ENCODE data around the gene SBNO1.
"Not testable (repeated sequence)": the region's sequence is repeated elsewhere in the genome, so short reads cannot be mapped to it uniquely, and the experiment has no call there.

SBNO1 gene

DNA sequence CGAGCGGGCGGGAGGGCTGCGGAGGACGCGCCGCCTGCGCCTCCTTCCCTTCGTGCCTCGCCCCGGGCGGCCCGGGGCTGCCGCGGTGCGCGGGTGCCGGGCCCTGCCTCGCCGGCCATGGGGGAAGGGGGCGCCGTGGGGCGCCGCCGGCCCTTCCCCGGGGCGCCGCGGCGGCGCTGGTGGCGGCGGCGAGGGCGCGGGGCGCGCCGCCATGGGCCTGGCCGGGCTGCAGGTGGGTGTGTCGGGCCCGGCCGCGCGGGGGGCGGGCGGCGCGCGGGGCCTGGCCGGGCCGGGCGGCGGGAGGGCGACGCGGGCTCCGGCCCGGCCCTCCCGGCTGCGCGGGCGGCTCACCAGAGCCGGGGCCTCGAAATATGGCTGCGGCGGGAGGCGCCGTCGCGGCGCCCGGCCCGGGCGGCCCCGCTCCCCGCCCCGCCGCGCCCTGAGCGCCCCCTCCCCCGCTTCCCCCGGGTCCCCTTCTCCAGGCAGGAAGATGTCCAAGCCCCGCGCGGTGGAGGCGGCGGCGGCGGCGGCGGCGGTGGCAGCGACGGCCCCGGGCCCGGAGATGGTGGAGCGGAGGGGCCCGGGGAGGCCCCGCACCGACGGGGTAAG lies 24.4 kb upstream of the SBNO1 start:
- no peak for DNase-seq (ENCODE audit: low spot score)

- DNase-seq (ENCODE audit: low spot score), result peak; percentile 80
These were observed 23.7 kb upstream of the SBNO1 start for GRCh38 chr12:123388177-123388950.

DNA sequence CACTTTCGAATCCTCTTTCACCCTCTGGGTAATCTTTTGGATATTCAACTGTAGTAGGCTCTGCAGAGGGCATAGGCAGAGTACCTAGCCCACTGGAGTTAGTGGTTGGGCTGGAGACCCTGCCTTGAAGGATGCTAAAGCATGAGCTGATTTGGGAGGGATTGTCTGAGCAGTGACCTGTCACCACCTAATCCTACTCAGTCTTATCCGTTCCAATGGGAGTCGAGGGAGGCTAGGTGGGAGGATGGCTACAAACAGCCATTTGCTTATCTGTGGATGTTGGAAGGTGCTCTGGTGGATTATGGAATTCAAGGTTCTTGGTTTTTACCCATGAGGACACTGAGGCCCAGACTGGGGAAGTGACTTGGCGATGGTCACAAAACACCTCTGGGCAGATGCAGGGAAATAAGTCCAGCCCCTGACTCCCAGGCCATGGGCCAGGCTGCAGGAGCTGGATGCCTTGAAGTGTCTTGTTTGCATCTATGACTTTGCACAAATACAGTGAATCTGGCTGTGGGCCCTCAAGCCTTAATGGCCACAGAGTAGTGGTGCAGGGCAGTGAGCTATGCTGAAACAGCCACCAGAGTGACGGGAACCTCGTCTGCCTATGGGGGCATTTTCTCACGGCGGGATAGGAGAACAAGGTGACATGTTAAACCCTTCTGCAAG lies 23.0 kb upstream of the SBNO1 start:
- peak; percentile 79 for DNase-seq (ENCODE audit: low spot score)

DNA sequence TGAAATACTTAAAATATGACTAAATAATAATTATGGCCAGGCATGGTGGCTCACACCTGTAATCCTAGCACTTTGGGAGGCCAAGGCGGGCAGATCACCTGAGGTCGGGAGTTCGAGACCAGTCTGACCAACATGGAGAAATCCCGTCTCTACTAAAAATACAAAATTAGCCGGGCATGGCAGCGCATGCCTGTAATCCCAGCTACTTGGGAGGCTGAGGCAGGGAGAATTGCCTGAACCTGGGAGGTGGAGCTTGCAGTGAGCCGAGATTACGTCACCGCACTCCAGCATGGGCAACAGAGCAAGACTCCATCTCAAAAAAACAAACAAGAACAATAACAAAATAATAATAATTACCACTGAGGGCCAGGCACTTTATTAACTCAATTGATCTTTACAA lies 20.9 kb upstream of the SBNO1 start:
- DNase-seq (ENCODE audit: low spot score), result not testable (repeated sequence)

DNA sequence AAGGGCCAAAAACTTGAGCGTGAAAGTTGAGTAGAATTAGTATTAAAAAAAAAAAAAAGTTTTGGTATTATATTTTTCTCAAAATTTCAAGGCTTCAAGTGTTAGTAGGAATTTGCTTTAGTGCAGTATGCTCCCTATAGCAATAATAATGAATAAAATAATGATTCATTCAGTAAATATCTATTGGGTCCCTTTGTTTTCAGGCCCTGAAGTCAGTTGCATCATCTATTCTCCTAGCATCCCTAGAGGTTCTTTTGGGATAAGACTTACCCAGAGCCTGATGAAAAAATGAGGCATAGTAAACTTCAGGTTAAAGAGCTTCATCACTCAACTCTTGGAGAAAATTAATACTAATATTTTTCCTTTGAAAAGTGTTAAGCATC lies 20.3 kb upstream of the SBNO1 start:
- peak; percentile 17 for DNase-seq (ENCODE audit: low spot score)

GRCh38 chr12:123384318-123384993 lies 19.8 kb upstream of the SBNO1 start:
- peak; percentile 50 for DNase-seq (ENCODE audit: low spot score)

- no peak for DNase-seq (ENCODE audit: low spot score)
These were observed 18.0 kb upstream of the SBNO1 start for GRCh38 chr12:123382684-123383083.

DNA sequence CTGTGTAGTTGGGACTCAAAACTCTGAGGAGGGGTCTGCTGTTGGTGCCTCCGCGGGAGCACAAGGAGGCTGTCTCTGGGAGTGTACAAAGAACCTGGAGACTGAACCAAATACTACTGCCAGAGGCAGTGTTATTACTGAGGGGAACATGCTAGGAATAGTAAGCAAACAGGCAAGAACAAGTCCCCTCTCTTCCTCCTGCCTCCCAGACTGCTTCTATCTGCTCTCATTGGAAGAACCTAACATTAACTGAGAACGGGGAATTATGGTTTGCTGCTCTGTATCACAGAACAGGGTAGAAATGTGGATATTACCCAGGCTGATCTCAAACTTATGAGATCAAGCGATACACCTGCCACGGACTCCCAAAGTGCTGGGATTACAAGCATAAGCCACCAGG lies 14.7 kb upstream of the SBNO1 start:
- DNase-seq (ENCODE audit: low spot score), result no peak

DNA sequence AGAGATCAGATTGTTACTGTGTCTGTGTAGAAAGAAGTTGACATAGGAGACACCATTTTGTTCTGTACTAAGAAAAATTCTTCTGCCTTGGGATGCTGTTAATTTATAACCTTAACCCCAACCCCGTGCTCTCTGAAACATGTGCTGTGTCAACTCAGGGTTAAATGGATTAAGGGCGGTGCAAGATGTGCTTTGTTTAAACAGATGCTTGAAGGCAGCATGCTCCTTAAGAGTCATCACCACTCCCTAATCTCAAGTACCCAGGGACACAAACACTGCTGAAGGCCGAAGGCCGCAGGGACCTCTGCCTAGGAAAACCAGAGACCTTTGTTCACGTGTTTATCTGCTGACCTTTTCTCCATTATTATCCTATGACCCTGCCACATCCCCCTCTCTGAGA lies 7.8 kb upstream of the SBNO1 start:
- not testable (repeated sequence) for DNase-seq (ENCODE audit: low spot score)

GRCh38 chr12:123371667-123372368 lies 7.2 kb upstream of the SBNO1 start:
- DNase-seq (ENCODE audit: low spot score), result not testable (repeated sequence)

DNA sequence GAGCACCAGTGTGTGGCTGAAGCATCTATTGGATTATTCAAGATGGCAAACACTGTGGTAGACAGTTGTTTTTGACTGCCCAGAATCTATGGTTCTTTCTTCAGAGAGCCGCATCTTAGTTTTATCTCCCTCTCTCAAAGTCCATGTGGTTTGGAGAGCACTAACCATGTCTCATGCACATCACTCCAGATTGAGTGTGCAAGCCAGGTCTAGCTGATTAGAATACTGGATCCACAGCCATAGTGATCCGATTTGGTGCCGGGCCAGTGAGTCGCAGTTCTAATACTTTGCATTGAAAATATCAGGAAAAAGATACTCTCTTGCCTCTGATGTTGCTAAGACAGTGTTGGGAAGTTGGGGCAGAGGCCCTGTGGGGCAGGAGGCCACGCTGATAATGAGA lies 4.6 kb upstream of the SBNO1 start:
- no peak for DNase-seq (ENCODE audit: low spot score)

GRCh38 chr12:123368431-123368830 lies 3.8 kb upstream of the SBNO1 start:
- DNase-seq (ENCODE audit: low spot score), result not testable (repeated sequence)

DNA sequence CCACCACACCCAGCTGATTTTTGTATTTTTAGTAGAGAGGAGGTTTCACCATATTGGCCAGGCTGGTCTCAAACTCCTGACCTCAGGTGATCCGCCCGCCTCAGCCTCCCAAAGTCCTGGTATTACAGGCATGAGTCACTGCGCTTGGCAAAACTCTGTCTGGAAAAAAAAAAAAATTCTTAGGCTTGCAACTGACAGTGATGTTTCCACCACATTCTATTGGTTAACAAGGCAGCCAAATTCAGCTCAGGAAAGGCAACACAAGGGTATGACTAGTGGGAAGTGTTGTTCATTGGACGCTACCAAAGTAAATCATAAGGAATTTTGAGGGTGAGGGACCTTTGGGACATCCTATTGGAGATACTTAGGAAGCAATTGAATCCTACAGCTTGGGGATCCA lies 2.9 kb upstream of the SBNO1 start:
- DNase-seq (ENCODE audit: low spot score), result no peak

DNA sequence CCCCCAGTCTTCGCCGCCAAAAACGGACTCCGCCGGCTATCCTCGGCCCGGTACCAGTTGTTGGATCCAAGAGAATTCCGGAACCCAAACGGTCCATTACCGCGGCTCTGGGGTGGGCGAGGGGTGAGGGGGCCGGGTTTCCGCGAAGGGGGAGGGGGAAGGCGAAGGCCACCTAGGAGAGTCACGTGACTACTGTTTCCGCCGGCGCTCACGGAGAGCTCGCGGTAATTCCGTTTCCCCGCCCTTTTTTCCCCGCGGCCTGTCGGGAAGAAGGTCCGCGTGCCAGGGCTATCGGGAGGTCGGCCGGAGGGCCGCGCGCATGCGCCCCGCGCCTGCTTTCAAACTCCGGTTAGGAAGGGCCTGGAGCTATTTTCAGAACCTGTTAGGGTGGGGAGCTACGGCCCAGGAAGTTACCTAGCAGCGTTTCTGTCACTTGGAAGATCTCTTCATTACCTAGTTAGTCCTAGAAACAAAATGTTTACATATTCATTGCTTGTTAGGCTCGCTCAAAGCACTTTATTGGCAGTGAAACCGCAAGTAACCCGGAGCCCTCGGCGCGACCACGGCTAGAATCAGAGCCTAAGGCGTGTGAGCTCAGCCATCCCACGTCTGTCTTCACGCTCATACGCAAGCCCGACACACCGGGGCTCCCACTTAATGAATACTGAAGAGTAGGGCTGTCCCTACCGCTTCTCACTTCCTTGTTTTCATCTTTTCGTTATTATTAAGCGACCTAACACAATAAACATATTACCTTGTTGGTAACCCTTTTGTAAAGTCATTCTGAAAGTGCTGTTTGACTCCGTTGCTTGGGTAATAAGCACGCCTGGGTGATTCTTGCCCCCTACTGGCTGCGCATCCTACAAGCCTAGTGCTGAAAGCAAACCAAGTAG lies 624 bp upstream of the SBNO1 start:
- peak; percentile 98 for DNase-seq (ENCODE audit: low spot score)

GRCh38 chr12:123363740-123364531 lies 711 bp downstream of the SBNO1 start:
- peak; percentile 48 for DNase-seq (ENCODE audit: low spot score)

GRCh38 chr12:123363390-123363739 lies 1.3 kb downstream of the SBNO1 start:
- peak; percentile 27 for DNase-seq (ENCODE audit: low spot score)

- no peak for DNase-seq (ENCODE audit: low spot score)
These were observed 6.6 kb downstream of the SBNO1 start for GRCh38 chr12:123358035-123358434.

- DNase-seq (ENCODE audit: low spot score), result no peak
These were observed 8.4 kb downstream of the SBNO1 start for GRCh38 chr12:123356159-123356670.

GRCh38 chr12:123354600-123354999 lies 10.0 kb downstream of the SBNO1 start:
- no peak for DNase-seq (ENCODE audit: low spot score)

DNA sequence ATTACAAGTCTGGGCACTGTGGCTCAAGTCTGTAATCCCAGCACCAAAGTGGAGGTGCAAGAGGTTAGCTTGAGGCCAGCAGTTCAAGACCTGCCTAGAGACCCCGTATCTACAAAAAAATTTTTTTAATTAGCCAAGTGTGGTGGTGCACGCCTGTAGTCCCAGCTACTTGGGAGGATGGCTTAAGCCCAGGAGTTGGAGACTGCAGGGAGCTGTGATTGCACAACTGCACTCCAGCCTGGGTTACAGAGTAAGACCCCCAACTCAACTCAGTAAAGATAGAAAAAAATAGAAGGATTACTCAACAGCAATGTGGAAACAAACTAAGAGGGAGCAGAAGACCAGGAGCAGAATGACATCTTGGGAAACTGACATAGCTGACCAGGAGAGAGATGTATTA lies 13.3 kb downstream of the SBNO1 start:
- no peak for DNase-seq (ENCODE audit: low spot score)

All from hematopoietic multipotent progenitor cell treated with erythropoietin and hydrocortisone succinate and interleukin-3 and kit ligand, for 17 days (in vitro differentiated cells).